Large intestine (tissue), 12 donors: ENCODE measurements around the gene TSPY2. TPM values are rescaled to one million over a fixed set of nuclear protein-coding genes. Genes with fewer than 3 reads are reported as not detected.
"Not testable (repeated sequence)": the region's sequence is repeated elsewhere in the genome, so short reads cannot be mapped to it uniquely, and the experiment has no call there.

Experiments used
- DNase-seq, 2 donors: peaks; one replicate each; pipeline versions ENCODE4 v3.0.0 to v3.0.0-alpha.2; 2013
- H3K27ac ChIP-seq: one replicate; pipeline ENCODE4 v1.5.1; 2013; ENCODE audit warnings: low read length
- H3K27me3 ChIP-seq: 2 replicates; pipeline ENCODE4 v1.6.1; 2013; ENCODE audit warnings: low read length; ENCODE audit not compliant: control insufficient read depth, insufficient read depth
- H3K36me3 ChIP-seq: 2 replicates; pipeline ENCODE4 v1.6.1; 2013; ENCODE audit warnings: low read length; ENCODE audit not compliant: control insufficient read depth, insufficient read depth
- H3K4me1 ChIP-seq: one replicate; pipeline ENCODE4 v1.6.1; 2013; ENCODE audit warnings: low read length; ENCODE audit not compliant: control insufficient read depth, insufficient read depth
- H3K4me3 ChIP-seq: one replicate; pipeline ENCODE4 v1.5.1; 2013; ENCODE audit warnings: low read length
- H3K9me3 ChIP-seq: one replicate; pipeline ENCODE4 v1.6.1; 2013; ENCODE audit warnings: mild to moderate bottlenecking, low read depth, low read length, moderate library complexity; ENCODE audit not compliant: control insufficient read depth
- WGBS: methylation state at CpG from one replicate; pipeline ENCODE4 v1.1.5; 2013; ENCODE audit warnings: low lambda C conversion rate; ENCODE audit not compliant: insufficient coverage; 5-methylcytosine and 5-hydroxymethylcytosine counted together
- long read RNA-seq, 11 donors: transcript quantifications; one replicate each; lab custom pipeline, GENCODE V29; 2026
- polyA plus RNA-seq: library from polyadenylated mRNA; unstranded; fragments of 120-200 nt; gene quantifications from one replicate; pipeline ENCODE4 v1.2.1, GENCODE V29; 2013

Gene TSPY2
- not detected for polyA plus RNA-seq
- long read RNA-seq, donor 1, result 0 reads
- long read RNA-seq, donor 2, result 0 reads
- long read RNA-seq, donor 3, result 0 reads
- long read RNA-seq, donor 4, result 0 reads
- long read RNA-seq, donor 5, result 0 reads
- long read RNA-seq, donor 6, result 0 reads
- long read RNA-seq, donor 7, result 0 reads
- long read RNA-seq, donor 8, result 0 reads
- long read RNA-seq, donor 9, result 0 reads
- long read RNA-seq, donor 10, result 0 reads
- long read RNA-seq, donor 11, result 0 reads

- H3K4me3 ChIP-seq, H3K9me3 ChIP-seq, H3K27me3 ChIP-seq, H3K4me1 ChIP-seq, H3K27ac ChIP-seq, DNase-seq, H3K36me3 ChIP-seq: not testable (repeated sequence)
- WGBS, result no CpG with 5 or more reads among the region's 27 CpGs
These were observed at the start of gene TSPY2 for GRCh38 chrY:6245923-6246322. Gene TSPY2 (plus strand): TSS chrY:6246223. CDS start chrY:6246269, 46 bp downstream.

GRCh38 chrY:6209565-6209964, 36.5 kb upstream of the TSPY2 start:
- not testable (repeated sequence) for DNase-seq, H3K36me3 ChIP-seq, H3K4me1 ChIP-seq, H3K27ac ChIP-seq, H3K4me3 ChIP-seq, H3K9me3 ChIP-seq, H3K27me3 ChIP-seq

- no CpG with 5 or more reads among the region's 1 CpG for WGBS
These were observed 29.0 kb upstream of the TSPY2 start for GRCh38 chrY:6217045-6217444.

GRCh38 chrY:6269839-6270238, 23.8 kb downstream of the TSPY2 start:
- H3K4me1 ChIP-seq, H3K4me3 ChIP-seq, H3K27ac ChIP-seq, H3K27me3 ChIP-seq, DNase-seq, H3K36me3 ChIP-seq, H3K9me3 ChIP-seq: not testable (repeated sequence)
- WGBS, result no CpG with 5 or more reads among the region's 4 CpGs

More at GRCh38 chrY:6217045-6217444, 29.0 kb upstream of the TSPY2 start:
- not testable (repeated sequence) for DNase-seq, H3K36me3 ChIP-seq, H3K9me3 ChIP-seq, H3K27me3 ChIP-seq, H3K27ac ChIP-seq, H3K4me1 ChIP-seq, H3K4me3 ChIP-seq
